Stimulated activated naive CD4-positive, alpha-beta T cell (primary cell): ENCODE measurements around the gene IGF1R.

Experiments used
- DNase-seq, 6 experiments: peaks; one replicate each; lab custom pipeline; 2025; lab: John Stamatoyannopoulos, UW

IGF1R gene

GRCh38 chr15:98884894-98885293, 236.6 kb downstream of the IGF1R start:
- no peak for DNase-seq

- no peak for DNase-seq
These were observed 239.6 kb downstream of the IGF1R start for GRCh38 chr15:98887976-98888375.

DNA sequence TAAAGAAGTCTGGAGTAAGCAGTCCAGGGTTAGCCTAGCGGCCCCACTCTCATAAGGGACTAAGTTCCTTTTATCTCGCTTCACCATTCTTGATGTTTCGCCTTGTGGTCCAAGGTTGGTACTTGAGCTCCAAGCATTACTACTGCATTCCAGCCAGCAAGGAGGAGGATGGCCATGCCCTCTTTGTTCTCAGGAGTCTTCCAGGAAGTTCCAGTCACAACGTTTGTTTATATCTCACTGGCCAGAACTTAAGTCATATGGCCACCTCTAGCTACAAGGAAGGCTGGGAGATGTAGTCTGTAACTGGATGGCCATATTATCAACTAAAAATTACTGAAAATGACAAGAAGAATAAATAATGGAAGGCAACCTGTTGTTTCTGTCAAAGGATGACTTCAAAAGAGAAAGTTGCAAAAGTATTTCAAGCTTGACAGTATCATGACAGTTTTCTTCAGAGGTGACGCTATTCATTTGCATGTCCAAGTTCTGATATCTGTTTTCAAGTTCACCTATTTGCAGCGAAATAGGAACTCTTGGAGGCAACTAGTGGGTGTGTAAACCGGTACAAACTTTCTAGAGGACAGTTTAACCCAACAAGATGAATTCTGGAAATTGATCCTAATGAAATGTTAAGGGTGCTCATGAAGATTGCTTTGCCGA, 240.6 kb downstream of the IGF1R start:
- no peak for DNase-seq

DNA sequence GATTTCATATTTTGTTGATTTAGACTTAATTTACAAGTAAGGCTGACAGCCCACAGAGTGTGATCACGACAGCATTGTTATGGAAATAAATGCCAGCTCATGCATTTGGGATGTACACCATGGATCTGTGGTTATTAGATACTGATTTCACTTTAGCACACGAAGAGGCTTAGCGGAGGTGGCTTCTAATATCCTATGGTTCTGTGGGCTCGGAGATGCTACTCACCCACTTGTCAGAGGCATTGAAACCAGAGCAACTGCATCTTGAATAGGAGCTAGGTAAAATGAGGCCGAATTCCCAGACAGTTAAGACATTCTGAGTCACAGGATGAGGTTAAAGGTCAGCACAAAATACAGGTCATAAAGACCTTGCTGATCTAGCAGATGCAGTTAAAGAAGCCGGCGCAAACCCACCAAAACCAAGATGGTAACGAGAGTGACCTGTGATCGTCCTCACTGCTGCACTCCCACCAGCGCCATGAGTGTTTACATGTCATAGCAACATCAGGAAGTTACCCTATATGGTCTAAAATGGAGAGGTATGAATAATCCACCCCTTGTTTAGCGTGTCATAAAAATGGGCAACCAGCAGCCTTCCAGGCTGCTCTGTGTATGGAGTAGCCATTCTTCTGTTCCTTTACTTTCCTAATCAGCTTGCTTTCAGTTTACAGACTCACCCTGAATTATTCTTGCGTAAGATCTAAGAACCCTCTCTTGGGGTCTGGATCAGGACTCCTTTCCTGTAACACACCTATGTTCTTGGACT, 241.8 kb downstream of the IGF1R start:
- no peak for DNase-seq

DNA sequence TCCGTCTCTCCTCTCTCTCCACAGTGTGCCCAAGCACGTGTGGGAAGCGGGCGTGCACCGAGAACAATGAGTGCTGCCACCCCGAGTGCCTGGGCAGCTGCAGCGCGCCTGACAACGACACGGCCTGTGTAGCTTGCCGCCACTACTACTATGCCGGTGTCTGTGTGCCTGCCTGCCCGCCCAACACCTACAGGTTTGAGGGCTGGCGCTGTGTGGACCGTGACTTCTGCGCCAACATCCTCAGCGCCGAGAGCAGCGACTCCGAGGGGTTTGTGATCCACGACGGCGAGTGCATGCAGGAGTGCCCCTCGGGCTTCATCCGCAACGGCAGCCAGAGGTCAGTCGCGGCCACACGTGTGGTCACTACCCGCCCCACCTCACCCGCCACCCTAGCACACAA, 243.0 kb downstream of the IGF1R start:
- DNase-seq = no peak

- no peak for DNase-seq
These were observed 245.1 kb downstream of the IGF1R start for GRCh38 chr15:98893401-98893800.

- no peak for DNase-seq
These were observed 246.0 kb downstream of the IGF1R start for GRCh38 chr15:98894312-98894711.

DNA sequence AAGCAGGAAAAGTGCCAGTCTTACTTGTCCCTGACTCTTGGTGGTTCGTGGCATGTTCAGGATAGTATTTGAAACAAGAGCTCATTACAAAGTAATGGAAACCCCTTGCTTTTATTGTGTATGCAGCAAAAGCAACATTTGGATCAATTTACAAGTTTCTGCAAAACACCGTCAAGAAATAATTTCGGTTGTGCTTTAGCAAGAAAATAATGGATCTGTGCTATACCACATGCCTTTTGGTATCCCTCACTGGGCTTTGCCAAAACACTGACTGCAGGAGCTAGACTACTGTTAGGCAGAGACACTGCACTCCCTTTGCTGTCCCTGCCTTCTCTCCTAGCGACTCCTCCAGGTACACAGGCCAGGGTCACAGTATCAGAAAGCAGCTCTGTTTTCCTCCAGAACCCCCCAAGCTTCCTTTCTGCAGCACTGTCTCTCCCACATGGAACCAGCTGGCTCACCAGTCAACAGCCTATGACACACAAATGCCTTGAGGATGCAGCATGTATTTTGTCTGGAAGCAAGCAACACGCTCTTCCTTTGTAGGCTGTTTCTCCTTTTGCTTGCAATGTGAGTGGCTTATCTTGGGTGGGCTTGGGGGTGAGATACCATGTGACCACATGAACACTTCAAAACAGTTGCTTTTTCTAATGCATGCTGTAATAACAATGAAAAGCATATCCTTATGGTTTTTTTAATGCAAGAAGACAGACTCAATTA, 247.8 kb downstream of the IGF1R start:
- DNase-seq = no peak

DNA sequence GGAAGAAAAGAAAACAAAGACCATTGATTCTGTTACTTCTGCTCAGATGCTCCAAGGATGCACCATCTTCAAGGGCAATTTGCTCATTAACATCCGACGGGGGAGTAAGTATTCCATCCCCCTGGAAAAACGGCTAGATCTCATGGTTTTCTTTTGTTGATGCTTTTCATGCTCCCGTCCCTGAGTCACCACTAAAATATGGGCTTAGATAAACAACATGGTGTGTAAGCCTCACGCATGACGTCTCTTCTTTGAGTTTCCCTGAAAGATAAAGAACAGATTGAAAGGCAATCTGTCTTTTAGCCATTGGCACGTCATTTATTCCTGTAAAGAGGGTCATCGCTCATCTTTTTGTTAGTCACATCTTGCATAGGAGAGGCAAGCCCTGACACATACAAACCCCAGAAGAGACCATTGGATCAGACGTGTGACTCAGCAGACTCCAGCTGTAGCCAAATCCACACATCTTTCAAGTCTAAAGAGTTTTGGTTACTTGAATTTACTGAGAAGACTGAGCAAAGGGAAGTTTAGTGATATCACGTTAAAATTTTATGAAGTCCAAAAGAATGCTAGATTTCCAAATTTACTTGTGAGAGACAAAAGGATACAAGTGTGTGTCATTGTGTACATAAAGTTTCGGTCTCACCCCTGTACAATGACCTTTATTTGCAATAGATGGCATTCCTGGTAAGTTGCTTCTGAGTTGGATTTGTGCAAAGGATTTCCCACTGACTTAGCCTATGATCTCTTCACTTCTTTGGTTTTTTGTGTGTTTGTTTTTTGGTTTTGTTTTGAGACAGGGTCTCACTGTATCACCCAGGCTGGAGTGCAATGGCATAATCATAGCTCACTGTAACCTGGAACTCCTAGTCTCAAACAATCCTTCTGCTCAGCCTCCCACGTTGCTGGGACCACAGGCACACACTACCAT, 248.7 kb downstream of the IGF1R start:
- DNase-seq = no peak

DNA sequence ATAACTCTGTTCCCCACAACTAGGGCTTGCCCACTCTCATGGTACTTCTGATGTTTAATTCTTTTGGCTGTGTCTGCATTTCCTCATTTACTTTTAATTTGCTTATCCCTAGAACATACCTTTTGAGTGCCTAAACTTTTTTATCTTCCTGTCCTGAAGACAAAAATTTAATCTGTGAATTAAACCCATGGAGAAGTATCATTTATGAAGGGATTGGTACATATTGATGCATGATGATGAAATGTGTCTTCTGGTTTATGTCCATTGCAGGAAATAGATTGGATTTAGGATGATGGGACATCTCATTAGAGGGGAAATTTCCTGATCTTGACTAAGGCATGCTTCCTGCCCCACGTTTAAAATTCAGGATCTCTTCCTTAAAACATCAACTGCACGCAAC, 249.8 kb downstream of the IGF1R start:
- DNase-seq = no peak

- no peak for DNase-seq
These were observed 251.1 kb downstream of the IGF1R start for GRCh38 chr15:98899272-98900021.

DNA sequence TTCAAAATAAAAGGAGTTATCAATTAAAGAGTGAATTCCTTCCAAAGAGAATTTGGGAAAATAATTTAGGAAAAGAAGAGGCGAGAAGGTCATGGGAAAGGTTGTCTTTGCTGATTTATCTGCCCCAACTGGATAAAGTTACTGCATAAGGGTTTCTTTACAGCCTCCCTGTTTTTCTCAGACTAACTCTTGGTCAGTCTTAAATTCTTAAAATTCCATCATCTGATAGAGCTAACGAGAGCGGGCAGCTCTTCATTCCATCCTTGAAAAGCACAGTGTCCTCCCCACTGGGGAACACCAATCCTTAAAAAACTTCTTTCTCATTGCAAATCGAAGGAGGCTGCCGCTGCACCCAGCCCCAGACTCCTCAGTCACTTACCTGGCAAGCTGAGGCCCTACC, 252.0 kb downstream of the IGF1R start:
- DNase-seq = no peak

GRCh38 chr15:98901434-98902072, 253.2 kb downstream of the IGF1R start:
- DNase-seq = no peak

GRCh38 chr15:98902931-98903330, 254.6 kb downstream of the IGF1R start:
- DNase-seq = no peak

DNA sequence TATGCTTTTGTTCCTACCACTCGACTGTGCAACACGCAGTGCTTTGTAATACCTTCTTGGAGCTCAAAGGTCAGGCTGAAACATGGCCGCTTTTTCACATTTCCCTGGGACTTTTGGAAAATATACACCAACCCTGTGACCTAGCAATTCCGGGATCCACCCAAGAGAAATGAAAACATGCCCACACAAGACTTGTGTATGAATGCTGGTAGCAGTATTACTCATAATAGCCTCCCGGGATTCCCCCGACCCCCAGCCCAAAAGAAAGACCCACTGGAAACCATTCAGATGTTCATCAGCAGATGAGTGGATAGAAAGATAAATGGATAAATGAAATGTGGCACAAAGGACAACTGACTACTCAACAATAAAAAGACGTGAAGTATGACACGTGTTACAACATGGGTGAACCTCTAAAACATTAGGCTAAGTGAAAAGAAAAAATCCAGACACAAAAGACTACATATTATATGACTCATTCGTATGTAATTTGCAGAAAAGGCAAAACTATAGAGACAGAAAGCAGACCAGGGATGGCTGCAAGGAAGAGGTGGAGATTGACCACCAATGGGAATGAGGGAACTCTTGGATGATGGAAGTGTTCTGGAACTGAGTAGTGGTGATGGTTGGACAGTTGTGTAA, 255.2 kb downstream of the IGF1R start:
- no peak for DNase-seq

- peak in 1 of 6 experiments; percentile 10 for DNase-seq
These were observed 256.2 kb downstream of the IGF1R start for GRCh38 chr15:98904544-98904943.

GRCh38 chr15:98905963-98906711, 257.8 kb downstream of the IGF1R start:
- no peak for DNase-seq

DNA sequence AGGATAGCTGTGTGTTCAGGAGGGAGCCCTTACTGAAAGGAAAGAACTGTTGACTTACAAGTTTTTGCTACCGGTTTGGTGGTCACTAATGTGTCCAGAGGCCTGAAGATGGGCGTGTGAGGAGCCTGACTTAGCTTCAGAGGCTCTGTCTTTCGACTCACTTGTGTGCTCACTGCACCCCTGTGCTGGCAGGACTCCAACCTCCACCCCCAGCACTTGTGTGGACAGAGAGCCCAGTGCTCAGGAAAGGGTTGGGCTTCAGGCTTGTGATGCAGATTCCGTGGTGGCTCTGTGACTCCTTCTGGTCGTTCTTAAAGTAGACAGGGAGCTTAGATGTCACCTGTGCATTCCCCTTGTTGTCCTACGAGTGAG, 258.4 kb downstream of the IGF1R start:
- no peak for DNase-seq

GRCh38 chr15:98907927-98908471, 259.7 kb downstream of the IGF1R start:
- no peak for DNase-seq
